CD4-positive, alpha-beta T cell treated with Interleukin-4 for 1 hour (primary cell): ENCODE data around the gene IL23R.
"Not testable (repeated sequence)": the region's sequence is repeated elsewhere in the genome, so short reads cannot be mapped to it uniquely, and the experiment has no call there.

Experiments
- DNase-seq, 2 donors: peaks; one replicate each; pipeline ENCODE4 v3.0.0-alpha.2; 2020 to 2022

IL23R gene

DNA sequence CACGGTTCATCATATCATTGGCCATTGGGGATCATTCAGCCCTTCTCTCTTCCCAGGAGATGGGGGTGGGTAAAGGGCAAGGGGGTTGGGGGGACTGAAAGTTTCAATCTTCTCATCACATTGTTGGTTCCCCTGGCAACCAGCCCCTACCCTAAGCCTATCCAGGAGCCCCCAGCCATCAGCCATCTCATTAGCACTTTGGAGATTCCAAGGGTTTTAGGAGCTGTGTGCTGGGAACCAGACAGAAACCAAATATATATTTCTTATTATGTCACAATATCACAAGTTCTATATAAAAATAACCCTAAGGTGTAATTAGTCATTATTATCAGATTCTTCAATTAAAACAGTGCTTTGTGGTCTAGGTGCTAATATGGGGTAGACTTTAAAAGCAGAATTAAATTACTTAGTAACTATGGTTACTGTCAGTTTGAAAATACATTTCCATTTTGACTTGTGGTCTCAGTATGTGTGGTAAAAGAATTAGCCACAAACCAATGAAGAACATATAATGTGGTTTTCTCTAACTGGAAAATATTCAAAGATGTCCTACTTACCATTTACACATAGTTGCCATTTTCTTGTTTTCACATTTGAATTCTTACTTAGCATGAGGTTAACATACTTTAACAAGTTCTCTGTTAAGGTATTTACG lies 28.1 kb downstream of the IL23R start:
- DNase-seq, result peak in 1 of 2 donors; percentile 78

DNA sequence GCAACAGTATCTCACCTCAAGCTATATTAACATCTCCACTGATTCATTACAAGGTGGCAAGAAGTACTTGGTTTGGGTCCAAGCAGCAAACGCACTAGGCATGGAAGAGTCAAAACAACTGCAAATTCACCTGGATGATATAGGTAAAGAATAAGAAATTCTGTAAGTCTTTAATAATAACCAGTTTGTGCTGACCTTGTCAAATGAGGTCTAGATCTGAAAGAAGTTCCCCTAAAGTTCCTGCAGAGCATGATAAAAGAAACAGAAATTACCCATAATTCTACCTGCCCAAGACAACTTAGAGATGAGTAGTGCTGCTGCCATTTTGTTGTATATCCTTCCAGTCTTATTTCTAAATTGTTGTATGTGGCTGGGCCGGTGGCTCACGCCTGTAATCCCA lies 34.5 kb downstream of the IL23R start:
- DNase-seq, result no peak

DNA sequence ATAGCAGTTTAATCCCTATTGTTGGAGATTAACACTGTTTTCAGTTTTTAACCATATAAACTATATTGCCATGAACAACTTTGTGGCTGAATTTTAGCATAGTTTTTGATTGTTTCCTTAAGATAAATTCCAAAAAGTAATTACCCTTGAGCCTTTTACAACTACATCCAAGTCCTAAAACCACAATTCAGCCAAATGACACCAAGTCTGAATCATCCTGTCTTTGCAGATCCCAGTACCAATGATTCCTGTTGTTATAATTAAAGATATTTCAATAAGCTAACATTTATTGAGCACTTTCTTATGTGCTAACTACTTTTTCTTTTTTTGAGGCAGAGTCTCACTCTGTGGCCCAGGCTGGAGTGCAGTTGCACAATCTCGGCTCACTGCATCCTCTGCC lies 35.6 kb downstream of the IL23R start:
- DNase-seq, result no peak

DNA sequence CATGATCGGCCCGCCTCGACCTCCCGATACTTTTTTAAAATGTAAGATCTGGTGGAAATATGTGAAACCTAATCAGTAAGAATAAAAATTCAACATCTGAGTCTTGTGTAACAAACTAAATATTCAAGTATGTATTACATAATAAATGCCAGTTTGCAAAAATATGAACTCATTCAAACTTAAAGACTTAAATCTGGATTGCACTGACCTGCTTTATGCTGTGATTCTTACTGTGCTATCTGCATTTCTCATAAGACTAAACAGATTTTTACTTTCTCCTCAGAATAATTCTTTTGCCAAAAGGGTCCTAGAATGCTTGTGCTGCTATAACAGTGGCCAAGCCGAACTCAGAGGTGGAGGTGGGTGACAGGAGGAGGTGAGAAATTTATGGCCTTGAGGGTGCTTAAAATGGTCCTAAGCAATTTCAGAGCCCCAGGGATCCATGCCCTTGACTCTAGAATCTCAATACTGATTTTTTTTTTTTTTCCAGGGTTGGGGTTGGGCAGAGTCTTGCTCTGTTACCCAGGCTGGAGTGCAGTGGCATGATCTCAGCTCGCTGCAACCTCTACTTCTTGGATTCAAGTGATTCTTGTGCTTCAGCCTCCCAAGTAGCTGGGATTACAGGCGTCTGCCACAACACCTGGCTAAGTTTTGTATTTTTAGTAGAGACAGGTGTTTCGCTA lies 38.2 kb downstream of the IL23R start:
- no peak for DNase-seq

DNA sequence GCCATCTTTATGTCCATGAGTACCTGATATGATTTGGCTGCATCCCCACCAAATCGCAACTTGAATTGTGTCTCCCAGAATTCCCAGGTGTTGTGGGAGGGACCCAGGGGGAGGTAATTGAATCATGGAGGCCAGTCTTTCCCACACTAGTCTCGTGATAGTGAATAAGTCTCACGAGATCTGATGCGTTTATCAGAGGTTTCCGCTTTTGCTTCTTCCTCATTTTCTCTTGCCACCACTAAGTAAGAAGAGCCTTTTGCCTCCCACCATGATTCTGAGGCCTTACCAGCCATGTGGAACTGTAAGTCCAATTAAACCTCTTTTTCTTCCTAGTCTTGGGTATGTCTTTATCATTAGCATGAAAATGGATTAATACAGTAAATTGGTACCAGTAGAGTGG lies 41.1 kb downstream of the IL23R start:
- DNase-seq, result not testable (repeated sequence)

DNA sequence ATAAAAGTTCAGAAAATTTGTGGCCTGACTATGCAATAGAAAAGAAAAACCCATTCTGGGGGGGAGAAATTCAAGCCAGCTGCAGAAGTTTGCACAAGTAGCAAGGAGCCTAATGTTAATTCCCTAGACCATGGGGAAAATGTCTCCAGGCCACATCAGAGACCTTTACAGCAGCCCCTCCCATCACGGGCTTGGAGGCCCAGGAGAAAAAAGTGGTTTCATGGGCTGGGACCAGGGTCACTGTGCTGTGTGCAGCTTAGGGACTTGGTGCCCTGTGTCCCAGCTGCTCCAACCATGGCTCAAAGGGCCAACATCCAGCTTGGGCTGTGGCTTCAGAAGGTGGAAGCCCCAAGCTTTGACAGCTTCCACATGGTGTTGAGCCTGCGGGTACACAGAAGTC lies 42.0 kb downstream of the IL23R start:
- no peak for DNase-seq

DNA sequence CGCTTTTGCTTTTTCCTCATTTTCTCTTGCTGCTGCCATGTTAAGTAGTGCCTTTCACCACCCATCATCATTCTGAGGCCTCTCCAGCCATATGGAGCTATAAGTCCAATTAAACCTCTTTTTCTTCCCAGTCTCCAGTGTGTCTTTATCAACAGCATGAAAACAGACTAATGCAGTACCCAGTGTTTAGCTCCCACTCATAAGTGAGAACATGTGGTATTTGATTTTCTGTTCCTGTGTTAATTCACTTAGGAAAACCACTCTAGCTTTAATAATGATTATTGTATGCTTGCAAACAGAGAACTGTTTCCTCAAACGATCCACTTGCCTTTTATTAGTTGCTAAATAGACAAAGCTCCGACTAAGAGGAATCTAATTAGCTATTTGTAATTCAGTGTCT lies 43.3 kb downstream of the IL23R start:
- DNase-seq, result no peak

DNA sequence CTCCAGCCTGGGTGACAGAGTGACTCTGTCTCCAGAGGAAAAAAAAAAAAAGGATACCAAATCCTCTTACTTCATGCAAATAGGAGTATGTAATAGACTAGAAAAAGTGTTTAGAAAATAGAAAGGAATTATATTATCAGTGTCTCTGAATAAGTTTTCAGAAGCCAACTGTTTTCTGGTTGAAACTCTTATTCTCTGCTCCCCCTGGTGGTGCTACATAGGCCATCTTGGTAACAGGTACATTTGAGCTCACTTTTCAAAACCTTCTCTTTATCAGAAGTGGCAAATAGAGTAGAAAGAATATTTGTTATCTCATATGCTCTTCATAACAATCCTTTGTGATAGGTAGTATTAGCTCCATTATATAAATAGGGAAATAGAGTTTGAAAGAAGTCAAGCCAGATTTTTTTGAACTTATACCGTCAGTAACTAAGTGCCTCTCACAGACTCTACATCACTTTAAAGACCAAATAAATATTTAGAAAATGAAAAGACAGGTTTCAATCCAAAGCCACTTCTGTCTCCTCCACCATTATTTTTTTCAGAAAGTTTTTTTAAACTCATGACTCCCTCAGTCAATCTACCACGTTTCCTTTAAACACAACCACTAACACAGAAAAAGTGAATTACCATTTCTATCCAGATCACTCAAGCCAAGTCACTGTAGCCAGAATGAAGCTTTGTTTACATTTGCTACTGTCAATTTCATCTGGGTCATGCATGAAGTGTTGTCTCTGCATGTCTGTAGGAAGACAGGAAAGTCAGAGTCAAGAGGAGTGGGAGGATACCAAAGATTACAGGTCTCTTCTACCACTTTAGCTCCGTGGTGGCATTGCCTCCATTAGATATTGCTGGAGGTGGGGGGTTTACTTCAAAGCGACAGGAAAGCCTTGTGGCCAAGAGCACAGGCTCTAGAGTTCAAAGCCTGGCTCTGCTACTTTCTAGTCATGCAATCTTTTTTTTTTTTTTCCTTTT lies 45.6 kb downstream of the IL23R start:
- DNase-seq, result peak; percentile 34 to 63

DNA sequence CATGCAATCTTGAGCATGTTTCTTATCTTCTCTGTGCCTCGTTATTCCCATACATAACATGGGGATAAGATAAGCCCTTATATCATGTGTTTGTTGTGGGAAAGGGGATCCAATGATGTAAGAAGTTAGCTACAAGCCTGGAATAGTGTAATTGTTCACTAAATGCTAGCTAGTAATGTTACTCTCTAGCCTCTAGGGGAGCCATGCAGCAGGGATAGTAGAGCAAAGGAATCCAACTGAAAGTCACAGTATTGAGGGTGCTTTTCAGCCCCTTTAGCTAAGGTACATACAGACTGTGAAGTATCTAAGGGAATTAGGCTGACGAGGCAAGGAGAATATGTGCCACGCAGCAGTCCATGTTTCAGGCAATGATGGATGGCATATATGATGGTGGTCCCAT lies 46.9 kb downstream of the IL23R start:
- peak in 1 of 2 donors; percentile 14 for DNase-seq

DNA sequence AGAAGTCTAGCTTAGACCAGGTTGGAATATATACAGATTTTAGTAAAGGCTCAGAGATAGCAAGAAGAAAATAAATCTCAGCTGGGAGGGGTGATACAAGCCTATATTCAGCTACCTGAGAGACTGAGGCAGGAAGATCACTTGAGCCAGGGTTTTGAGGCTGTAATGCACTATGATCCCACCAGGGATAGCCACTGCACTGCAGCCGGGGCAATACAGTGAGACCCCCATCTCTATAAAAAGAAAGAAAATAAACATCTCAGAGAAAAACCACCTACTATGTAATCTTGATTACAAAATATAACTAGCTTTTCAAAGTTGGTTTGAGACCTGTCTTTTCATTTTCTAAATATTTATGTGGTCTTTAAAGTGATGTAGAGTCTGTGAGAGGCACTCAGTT lies 47.7 kb downstream of the IL23R start:
- DNase-seq, result no peak

DNA sequence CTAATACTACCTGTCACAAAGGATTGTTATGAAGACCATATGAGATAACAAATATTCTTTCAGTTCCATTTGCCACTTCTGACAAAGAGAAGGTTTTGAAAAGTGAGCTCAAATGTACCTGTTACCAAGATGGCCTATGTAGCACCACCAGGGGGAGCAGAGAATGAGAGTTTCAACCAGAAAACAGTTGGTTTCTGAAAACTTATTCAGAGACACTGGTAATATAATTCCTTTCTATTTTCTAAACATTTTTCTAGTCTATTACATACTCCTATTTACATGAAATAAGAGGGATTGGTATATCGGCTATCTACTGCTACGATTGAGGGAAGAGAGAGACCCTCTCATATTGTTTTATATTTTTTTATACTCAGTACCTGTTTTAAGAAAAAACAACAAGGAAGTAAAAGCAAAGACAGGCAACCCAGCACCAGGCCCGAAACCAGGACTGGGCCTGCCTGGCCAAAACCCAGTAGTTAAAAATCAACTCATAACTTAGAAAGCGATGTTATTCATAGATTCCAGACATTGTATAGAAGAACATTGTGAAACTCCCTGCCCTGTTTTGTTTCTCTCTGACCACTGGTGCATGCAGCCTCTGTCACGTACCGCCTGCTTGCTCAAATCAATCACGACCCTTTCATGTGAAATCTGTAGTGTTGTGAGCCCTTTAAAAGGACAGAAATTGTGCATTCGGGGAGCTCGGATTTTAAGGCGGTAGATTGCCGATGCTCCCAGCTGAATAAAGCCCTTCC lies 48.3 kb downstream of the IL23R start:
- DNase-seq, result peak; percentile 43 to 54

DNA sequence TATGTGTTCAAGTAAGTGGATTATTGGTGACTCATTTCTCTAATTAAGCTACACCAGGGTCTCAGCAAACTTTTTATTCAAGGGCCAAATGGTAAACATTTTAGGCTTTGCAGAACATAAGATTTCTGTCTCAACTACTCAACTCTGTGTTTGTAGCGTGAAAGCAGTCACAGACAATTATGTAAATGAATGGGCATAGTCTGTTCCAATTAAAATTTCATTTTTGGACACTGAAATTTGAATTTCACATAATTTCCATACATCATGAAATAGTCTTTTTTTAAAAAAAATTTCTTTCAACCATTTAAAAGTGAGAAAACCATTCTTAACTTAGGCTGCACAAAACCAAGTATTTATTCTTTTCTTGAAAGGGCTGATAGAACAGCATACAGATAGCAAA lies 50.1 kb downstream of the IL23R start:
- no peak for DNase-seq

DNA sequence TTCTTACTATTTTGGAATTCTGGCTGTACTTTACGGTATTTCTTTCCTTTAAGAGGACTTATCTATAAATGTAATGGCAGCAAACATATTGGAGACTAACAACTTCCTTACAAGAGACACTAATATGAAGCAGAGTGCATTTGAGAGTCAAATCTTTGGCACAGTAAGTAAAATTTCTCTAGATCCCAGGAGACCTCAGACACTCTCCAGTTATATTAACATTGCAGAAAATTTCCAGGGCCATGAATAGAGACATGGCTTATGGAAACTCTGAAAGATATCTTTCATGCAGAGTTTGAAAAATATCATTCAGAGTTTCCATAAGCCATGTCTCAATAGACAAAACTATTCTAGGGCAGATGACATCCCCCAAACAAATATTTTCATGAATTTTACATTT lies 51.2 kb downstream of the IL23R start:
- no peak for DNase-seq

DNA sequence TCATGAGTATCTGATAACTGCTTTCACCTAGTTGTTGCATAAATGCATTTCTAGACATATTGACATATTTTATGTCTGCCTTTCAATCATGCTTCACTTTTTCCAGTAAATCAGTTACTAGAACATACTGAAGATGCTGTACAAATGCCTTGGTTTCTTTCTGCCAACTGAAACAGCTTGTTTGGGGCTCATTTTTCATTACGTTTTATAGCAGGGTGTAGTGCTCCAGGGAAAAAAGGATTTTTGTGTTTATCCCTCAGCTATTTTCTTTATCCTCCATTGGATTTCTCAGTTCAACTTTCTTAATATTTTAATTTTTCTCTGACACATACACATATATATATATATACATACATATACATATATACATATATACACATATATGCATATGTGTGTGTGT lies 51.7 kb downstream of the IL23R start:
- DNase-seq, result no peak

DNA sequence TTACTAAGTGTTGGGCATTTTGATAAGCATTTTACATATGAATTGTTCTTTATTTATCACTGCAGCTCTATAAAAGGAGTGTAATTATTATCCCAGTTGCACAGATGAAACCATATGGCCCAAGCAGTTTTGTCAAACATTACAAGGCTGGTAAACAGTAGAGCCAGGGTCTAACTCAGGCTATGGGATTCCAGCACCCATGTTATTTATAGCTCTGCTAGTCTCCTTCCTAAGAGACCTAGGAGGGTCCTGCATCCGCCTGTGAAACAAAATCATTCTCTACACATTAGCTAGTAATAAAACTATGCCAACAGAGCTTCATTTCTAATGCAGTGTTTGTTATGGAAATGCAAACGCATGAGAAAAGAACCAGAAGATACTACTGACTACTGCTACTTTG lies 58.6 kb downstream of the IL23R start:
- DNase-seq, result no peak

DNA sequence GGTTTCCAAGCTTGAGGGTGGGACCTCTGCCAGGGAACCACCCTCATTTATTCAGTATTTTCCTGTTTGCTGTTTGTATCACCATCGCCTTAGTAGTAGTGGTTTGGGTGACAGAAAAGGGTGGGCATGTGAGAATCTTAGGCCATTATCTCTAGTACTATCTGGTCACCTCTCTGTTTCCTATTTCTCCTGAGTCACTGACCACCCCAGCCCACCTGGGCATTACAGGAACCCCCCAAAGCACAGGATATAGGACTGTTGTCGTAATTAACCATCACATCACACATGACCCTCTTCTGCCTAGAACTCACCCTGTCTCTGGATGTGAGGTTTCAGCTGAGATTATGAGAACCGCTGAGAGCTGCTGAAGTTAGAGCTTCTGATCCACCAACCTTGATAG lies 60.4 kb downstream of the IL23R start:
- peak; percentile 8 to 27 for DNase-seq

DNA sequence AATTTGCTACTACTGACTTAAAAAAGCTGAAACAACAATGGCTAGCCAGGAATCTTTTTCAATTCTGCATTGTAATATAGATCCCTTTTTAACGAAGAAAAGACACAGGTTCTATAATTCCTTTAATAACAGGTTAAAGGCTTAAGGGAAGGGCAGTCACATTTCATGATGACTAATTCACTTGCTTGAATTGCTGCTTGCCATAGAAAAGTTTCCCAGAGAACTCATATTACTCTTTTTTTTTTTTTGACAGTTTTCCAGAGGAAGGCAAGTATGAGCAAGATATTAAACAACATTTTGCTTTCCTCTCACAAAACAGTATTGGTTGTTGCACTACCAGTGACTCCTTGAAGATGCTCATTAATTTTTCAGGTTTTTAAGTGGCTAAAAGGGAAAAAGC lies 60.9 kb downstream of the IL23R start:
- no peak for DNase-seq

DNA sequence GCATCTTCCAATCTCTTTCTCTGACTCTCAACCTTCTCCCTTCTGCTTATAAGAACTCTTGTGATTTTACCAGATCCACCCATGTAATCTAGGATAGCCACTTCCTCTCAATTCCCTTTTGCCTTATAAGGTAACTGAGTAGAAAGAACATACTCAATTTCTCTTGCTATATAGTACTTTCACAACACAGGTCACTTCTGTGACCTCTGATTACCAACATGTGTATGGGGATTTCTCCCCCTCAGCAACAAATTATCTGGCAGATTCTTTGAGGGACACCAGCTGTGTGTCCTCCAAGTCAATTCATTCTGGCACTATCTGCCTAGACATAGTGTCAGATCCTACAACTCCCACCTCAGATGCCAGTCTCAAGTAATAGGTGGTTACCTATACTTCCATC lies 62.5 kb downstream of the IL23R start:
- no peak for DNase-seq

DNA sequence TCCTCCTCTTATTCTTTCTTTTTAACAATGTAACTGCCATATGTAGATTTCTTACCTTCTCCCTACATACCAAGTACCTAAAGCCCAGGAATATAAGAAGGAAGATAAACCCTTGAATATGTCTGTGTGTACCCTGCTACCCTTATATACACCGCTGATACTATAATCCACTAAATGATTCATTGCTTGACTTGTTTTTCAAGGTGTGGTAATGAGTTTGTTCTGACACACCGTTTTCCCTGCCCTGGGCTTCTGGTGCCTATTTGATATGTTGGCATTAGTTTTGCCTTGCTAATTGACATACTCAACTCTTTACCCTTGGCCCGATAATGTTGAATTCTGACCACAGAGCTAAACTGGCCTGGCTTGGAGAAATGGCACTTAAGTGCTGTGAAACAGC lies 64.3 kb downstream of the IL23R start:
- DNase-seq, result no peak

DNA sequence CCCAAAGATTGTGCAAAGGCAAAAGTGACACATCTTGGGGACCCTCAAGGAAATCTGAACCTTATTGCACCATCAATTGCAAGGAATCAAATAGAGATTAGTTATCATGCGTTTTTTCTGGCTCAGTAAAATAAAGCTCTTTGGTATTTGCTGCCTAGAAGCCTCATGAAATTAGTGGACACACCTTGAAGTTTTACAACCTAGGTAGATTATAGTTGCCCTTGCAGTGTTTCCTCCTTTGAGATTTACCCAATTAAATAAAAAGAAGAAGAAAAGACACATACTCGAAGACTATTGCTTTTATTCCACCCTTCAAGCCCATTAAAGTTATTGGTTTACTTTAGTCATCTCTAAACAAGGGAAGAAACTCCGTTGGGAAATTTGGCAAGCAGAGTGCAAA lies 70.0 kb downstream of the IL23R start:
- DNase-seq, result no peak

DNA sequence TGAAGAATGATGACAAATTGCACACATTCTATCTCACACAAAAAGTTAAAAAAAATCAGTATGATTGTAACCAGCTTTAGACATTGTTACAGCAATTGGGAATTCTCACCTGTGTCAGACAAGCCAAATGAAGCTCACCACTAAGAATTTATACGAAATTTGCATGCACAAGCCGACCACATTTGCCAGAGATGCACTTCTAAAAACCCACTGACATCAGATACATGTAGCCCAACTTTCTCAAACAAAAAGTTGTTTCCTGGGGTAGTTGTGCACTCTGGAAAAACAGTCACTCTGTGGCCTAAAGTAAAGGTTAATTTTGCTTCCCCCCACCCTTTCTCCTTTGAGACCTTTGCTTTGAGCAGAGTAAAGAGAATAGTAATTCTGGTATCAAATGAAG lies 73.5 kb downstream of the IL23R start:
- DNase-seq, result no peak

DNA sequence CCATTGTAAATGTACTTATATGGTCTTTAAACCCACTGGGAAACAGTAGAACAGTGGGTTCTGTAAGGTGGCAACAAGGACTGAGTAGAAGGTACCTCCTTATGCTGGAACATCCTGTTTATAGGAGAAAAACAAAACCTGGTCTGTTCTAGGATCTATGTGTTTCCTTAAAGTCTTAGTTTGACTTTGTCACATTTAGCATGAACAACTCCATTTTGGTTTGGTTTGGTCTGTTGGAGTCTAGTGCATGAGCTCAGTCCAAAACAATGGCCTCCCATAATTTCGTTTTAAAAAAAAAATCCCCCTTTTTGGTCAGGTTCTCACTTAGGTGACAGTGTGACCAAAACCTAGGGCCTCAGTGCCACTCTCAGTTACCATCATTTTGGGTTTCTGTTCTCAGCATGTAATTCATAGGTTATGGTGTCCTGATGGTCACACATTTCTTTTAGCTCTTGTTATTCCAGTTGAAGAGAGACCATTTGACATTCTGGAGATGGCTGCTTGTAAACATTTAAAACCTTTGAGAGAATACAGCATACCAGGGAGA lies 75.0 kb downstream of the IL23R start:
- no peak for DNase-seq

DNA sequence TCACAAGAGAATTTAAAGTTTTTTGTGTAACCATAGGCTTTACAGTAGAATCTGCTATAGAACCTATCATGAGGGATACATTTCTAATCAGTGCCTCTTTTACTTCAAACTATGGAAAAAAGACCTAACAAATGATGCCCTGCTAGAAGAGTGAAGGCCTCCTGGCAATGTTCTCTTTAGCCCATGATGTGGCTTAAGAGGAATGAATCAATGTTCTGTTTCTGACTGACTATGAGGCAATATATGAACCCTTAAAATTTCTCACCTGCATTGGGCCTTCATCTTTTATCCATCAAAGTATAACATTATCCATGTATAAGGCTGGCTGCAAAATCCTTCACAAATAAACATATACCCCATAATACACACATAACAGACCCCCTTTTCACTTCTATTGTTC lies 75.8 kb downstream of the IL23R start:
- no peak for DNase-seq
